Mucosa of descending colon (tissue), 3 donors: ENCODE measurements around the gene MESP1. TPM values are rescaled to one million over a fixed set of nuclear protein-coding genes. Genes with fewer than 3 reads are reported as not detected.

Experiments
- ATAC-seq: fragments of 200-7000 bp; cut with Tn5 transposase; one replicate; pipeline ENCODE4 v1.9.1; 2020; ENCODE audit warnings: mild to moderate bottlenecking, moderate library complexity
- DNase-seq, 3 donors: peaks; one replicate each; pipeline ENCODE4 v3.0.0-alpha.2; 2020
- H3K36me3 ChIP-seq: fragments of 200-600 bp; one replicate; pipeline ENCODE4 v1.8.0; 2021; ENCODE audit warnings: low read depth, mild to moderate bottlenecking
- H3K4me1 ChIP-seq: fragments of 200-600 bp; one replicate; pipeline ENCODE4 v1.8.0; 2021; ENCODE audit warnings: low read depth, mild to moderate bottlenecking
- H3K4me3 ChIP-seq: fragments of 200-600 bp; one replicate; pipeline ENCODE4 v1.8.0; 2021; ENCODE audit warnings: mild to moderate bottlenecking
- H3K9me3 ChIP-seq: fragments of 200-600 bp; one replicate; pipeline ENCODE4 v1.8.0; 2021; ENCODE audit warnings: mild to moderate bottlenecking
- CTCF ChIP-seq: fragments of 200-600 bp; IDR thresholded peaks from one replicate; pipeline ENCODE4 v1.8.0; 2022; ENCODE audit warnings: antibody characterized with exemption, mild to moderate bottlenecking
- intact Hi-C, 2 donors: fragments of 100-400 bp; cut with DNase I in 1 of 2; cut with micrococcal nuclease in 1 of 2; formaldehyde crosslinking; loops; one replicate each; pipeline versions ENCODE4 v1.11.0 to v1.11.1; 2022; cut with DNase I, micrococcal nuclease
- total RNA-seq, 3 donors: library from RNA; stranded (reverse); fragmentation: NEBNext Ultra II Directional in 2 of 3; extraction: Animal tissue kit (Norgen Biotek cat#: 25700) in 2 of 3; gene quantifications; one replicate each; pipeline versions ENCODE4 v1.2.1 to v1.2.4, GENCODE V29; 2021 to 2023
- donor health status: DM: no; HTN: no; CAD: no; lungs with moderate emphysema.
- donor health status: DM: no; HTN: no; CAD: no.
- donor health status: DM: no; HTN: yes; CAD: no.

The MESP1 gene
- total RNA-seq, 3 donors from 2014 or later, result 4.6 to 10.2 (median 8.5) TPM

DNA sequence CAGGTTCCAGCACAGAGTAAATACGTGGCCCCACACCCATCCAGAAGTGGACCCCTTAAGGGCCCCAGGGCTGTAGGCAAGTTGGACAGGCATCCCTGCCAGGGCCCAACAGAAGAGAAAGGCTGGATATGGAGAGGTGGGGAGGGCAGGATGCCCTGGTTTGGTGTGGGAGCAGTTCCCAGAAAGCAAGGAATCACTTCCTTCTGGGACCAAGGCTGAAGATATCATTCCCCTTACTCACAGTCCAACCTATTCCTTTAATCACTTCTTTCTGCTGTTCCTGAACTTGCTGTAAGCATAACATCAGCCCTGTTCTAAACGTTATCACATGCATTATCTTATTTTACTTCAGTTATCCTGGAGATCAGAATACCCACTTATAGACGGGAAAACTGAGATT is 19.0 kb upstream of the MESP1 start:
- ATAC-seq (no peak), DNase-seq (peak in 2 of 3 donors; percentile 7 to 18)
- no peaks in the 10 kb centered on the region for H3K36me3 ChIP-seq
- no peaks in the 10 kb centered on the region for H3K9me3 ChIP-seq
- intact Hi-C loops, result no loop called here
- H3K4me1 ChIP-seq, result no peaks in the 10 kb centered on the region
- TF ChIP-seq CTCF, result no peak
- H3K4me3 ChIP-seq, result no peak overlapping the region

- Histone ChIP-seq H3K4me1 (no peaks in the 10 kb centered on the region), H3K9me3 (no peaks in the 10 kb centered on the region), H3K36me3 (no peaks in the 10 kb centered on the region), H3K4me3 (no peak overlapping the region)
- intact Hi-C loops, result no loop called here
- TF ChIP-seq CTCF, result no peak
- no peak for DNase-seq
- ATAC-seq, result no peak
Observed at GRCh38 chr15:89769366-89769765, 18.3 kb upstream of the MESP1 start.

GRCh38 chr15:89768071-89768500 is 17.0 kb upstream of the MESP1 start:
- intact Hi-C loops, result no loop called here
- H3K36me3 ChIP-seq, result no peaks in the 10 kb centered on the region
- no peak overlapping the region for H3K4me3 ChIP-seq
- peak; percentile 80 for ATAC-seq
- H3K4me1 ChIP-seq, result no peaks in the 10 kb centered on the region
- H3K9me3 ChIP-seq, result no peaks in the 10 kb centered on the region
- DNase-seq, result peak; percentile 61 to 66 (median 63)
- no peak for TF ChIP-seq CTCF

DNA sequence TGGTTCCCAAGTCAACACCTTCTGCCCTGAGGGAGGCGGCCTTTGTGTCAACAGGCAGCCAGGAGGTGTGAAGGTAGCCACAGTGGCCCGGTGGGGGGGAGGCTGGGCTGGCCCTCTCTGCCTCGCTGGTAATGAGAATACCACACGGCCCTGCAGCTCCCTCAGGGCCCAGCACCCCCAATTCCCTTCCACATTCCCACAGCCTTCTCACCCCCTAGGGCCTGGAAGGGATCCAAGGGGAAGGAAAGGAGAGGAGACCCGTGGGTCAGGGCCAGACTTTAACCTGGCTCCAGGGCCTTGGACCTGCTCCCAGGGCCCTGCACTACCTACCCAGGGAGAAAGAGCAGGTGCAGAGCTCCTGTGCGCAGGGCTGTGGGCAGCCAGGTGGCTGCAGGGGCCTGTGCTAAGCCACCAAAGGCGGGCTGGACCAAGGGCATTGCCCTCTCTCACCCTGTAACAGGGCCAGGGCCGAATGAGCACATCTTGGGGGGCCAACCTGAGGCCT is 16.4 kb upstream of the MESP1 start:
- Histone ChIP-seq H3K36me3 (no peaks in the 10 kb centered on the region), H3K9me3 (no peaks in the 10 kb centered on the region), H3K4me3 (no peak overlapping the region), H3K4me1 (peaks cover 5% of the 10 kb centered on the region)
- DNase-seq (peak in 2 of 3 donors; percentile 35 to 51), ATAC-seq (peak; percentile 47)
- TF ChIP-seq CTCF, result no peak
- intact Hi-C loops, result no loop called here

DNA sequence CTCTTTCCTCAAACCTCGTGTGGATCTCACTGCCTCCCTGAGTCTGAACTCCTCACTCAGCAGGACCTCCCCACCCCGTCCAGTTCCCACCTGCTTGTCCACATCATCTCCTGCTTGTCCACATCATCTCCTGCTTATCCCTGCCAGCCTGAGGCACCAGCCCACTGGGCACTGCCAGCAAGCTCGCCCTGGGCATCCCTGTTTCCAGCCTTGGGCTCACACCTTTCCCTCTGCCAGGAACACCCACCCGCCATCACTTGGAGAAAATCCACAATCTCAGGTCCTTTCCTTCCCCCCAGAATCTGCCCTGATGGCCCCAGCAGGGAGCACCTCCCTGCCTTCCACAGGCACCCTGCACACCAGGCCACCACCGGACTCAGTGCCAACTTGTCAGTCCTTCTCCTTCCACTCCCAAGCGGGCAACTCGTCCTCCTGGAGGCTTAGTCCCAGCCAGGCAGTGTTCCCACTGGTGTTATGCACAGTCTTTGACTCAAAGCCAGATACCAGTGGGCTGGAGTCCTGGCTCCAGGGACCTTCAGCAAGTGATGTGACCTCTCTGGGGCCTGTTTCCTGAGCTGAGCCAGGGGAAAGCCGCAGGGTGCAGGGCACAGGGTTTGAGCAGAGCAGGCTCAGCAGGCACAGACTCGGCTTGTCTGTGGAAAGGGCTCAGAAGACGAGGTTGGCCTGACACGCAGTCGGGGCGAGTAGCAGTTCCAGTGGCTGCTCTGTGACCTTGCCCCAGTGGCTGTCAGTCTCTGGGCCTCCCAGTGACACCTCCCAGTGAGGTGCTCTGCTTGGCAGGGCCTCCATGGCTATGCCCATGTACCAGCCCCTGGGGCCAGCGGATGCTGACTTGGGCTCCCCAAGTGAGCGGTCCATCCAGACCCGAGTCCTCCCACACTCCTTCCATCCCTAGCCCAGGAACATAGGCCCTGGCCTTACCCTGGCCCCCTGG is 15.6 kb upstream of the MESP1 start:
- H3K4me1 ChIP-seq, result peaks cover 11% of the 10 kb centered on the region
- TF ChIP-seq CTCF, result no peak
- intact Hi-C loops, result no loop called here
- H3K9me3 ChIP-seq, result no peaks in the 10 kb centered on the region
- DNase-seq, result peak in 1 of 3 donors; percentile 46
- no peaks in the 10 kb centered on the region for H3K36me3 ChIP-seq
- no peak for ATAC-seq
- H3K4me3 ChIP-seq, result no peak overlapping the region
